Measurements from ENCODE around the gene FNDC11.
"Not testable (repeated sequence)": the region's sequence is repeated elsewhere in the genome, so short reads cannot be mapped to it uniquely, and the experiment has no call there.

FNDC11 gene

DNA sequence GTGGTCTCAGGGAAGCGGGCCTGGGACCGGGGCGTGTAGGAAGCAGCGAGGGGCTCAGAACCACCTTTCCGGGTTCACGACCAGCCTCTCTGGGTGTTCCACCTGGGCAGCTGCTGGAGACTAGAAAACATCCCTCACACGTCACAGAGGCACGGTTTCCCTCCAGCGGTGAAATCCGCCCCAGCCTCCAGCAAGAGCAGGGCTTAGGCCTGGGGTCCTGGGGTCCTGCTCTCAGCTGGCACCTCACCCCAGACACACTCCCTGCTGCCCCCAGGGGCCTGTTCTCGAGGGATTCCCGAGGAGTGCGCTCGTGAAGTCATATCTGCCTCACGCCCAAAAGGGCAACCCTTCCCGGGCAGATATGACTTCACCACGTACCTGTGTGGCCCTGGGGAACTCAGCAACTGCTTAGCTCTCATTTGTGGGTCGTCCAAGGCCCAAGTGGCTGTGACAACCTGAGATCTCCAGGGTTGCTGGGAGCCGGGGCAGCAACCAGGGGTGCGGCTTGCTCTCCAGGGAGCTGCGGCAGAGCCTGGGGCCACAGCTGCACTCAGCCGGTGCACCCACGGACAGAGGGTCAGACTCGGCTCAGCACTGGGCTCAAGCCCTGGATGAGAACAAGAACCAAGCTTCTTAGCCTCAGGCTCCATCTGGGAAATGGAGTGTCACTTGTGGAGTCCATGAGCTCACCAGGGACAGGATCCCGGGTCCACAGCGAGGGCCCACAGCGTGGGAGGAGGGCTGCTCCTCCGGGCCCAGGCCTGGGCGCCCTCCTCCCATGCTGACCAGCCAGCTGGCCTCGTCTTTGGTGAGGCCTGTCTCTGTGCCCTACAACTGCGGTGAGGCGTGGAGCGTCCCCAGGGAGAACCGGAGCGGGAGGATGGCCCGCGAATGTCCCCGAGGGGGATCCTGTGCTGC is 661 bp downstream of the FNDC11 start:
- DNase-seq, result no peak

- no peak for DNase-seq
Observed at GRCh38 chr20:63555661-63556381, 1.9 kb downstream of the FNDC11 start.

GRCh38 chr20:63556873-63557478 is 3.0 kb downstream of the FNDC11 start:
- DNase-seq, result no peak

DNA sequence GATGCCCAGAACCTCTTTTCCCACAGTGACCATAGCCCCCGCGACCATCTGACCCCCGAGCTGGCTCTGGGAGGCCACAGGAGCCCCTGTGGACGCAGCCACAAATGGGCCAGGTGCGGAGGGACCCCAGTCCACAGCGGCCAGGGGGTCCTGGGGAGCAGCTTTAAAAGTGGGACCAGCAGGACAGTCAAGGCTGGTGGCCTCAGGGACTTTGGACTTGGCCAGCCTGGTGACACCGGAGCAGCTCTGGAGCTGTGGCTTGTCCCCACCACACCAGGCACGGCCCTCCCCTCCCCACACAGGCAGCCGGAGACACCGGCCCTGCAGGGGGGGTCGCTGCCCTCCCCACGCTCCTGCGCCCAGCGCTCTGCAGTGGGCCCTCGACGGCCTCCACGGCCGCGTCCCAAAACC is 3.5 kb downstream of the FNDC11 start:
- no peak for DNase-seq

DNA sequence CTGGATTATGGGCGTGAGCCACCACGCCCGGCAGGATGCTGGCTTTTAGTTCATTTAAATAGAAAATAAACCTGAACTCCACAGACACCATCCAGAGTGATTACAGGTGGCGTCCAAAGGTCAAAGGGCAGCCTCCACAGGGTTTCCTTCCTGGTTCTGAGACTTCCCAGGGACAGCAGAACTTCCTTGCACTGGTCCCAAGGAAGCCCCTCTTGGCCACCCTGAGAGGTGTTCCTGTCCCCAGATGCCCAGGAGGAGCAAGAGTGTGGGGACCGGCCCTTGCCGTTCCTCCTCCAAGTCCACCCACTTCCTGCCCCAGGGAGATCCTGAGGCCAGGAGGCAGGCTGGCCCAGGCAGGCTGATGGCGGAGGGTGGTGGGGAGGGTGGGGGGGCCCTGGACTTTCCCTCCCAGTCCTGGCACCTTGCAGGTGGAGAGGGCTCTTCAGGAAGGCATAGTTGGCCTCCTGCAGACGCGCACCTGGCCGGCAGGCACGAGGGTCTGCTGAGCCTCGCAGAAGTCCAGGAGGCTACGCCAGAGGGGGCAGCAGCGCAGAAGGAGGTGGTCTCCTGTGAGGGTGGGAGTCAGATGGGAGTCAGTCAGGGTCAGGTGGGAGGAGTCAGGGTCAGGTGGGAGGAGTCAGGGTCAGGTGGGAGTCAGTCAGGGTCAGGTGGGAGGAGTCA is 5.0 kb downstream of the FNDC11 start:
- DNase-seq, result no peak

- not testable (repeated sequence) for DNase-seq
Observed at GRCh38 chr20:63559485-63560332, 5.8 kb downstream of the FNDC11 start.

- DNase-seq, result no peak
Observed at GRCh38 chr20:63560333-63560805, 6.4 kb downstream of the FNDC11 start.

- DNase-seq, result no peak
Observed at GRCh38 chr20:63560856-63561609, 7.1 kb downstream of the FNDC11 start.

DNA sequence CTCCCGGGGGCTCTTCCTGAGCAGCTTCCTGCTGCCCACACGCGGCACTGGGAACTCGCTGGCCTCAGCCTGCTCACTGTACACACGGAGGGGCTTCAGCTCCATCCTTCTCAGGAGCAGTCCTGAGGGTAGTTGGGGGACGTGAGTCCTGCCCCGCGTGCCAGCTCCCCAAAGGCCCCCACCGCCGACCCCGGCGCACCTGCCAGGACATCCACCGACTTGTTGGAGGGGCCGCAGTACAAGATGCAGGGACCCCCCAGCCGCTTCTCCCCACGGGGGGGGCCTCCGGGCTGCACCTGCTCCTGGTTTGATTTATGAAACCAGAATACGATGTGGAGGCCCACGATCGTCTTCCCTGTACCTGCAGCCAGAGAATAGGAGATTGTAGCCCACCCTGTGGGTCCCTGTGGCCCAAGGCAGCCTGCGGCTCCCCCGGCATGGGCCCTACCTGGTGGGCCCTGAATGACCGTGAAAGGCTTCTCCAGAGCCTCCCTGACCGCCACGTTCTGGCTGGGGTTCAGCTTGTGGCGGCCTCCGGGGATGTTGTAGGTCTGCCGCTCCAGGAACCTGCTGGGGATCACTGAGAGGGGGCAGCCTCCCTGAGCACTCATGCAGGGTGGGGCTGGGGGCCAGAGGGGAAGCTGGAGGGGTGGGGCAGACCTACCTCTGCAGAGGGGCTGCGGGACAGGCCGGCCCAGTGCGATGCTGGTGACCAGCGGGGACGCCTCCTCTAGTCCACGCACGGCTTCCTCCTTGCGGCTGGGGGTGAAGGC is 7.9 kb downstream of the FNDC11 start:
- DNase-seq, result no peak

DNA sequence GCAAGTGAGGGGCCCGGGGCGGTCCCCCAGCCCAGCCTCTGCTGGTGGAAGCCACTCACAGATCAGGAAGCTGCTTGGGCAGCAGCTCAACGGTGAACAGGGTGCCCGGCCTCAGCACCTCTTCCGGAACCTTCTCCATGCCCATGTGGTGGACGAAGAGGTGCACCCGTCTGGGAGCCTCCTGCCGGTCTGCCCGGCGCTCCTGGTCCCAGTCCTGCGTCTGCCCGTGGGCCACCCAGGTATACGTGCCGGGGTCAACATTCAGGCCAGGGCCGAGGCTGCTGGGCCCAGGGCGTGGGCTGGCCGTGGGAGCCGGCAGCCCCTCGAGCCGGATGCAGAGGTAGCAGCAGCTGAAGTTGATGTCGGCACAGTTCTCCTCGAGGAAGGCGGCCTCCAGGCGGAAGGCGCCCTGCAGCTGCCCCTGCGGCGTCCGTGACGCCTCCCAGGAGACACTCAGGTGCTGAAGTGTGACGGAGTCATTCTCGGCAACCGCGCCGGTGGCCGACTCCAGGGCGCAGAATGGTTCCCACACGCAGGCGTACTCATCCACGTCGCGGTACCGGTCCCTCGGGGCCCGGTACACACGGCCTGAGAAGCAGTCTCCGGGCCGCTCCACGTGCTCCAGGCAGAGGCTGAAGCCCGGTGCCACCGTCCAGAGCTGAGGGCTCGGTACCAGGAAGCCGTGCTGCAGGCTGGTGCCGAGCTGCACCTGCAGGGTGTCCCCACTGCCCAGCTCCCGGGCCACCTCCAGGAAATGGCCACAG is 8.7 kb downstream of the FNDC11 start:
- no peak for DNase-seq

DNA sequence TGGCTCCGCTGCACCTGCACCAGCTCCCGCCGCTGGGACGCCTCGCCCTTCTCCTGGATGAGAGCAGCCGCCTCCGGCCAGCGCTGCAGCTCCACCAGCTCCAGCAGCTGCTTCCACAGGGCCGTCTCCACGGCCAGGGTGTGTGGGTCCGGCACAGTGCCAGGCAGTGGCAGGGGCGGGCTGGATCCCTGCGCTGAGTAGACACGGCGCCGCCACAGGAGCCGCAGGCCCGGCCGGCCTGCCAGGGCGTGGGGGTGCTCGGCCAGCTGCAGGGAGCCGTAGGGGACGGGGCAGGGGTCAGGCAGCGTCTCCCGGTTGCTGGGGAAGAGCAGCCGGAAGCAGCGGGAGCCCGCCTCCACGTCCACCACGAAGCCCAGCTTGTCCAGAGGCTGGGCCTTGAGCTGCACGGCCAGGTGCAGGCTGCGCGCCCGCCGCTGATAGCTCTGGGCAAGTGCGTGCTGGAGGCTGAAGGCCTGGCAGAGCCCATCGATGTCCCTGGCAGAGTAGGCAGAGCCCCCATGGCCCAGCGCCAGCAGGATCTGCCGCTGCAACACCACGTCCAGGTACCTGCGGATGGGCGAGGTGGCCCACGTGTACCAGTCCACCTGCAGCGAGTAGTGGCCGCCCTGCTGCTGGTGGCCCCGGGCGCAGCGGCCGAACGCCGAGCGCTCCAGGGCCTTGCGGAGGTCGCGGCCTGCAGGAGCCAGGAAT is 9.4 kb downstream of the FNDC11 start:
- DNase-seq, result no peak

DNA sequence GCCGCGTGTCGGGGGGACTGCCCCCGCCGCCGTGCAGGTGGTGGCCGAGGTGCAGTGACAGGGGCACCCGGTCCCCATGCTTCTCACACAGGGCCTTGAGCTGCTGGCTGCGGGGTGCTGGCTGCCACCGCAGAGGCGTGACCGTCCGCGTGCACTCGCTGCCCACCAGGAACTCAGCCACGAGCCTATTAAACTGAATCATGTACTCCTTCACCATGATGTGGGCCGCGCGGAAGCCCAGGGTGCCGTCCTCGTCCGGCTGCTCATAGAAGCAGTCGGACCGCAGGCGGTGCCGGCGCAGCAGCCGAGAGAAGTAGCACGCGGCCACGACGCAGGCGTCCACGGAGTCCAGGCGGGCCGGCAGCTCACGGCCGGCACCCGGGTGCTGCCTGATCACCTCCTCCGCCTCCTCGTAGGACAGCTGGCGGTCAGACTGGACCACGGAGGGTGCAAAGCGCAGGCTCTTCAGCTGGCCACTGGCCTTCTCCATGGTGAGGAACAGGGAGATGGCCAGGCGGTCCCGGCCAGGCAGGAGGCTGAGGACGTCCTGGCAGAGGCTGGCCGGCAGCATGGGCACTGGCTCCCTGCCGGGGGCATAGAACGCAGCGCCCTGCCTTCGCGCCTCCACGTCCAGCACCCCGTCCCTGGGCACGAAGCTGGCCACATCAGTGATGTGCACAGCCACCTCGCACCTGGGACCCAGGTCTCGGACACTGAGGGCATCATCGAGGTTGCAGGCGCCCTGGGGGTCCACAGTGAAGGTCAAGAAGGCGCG is 10.3 kb downstream of the FNDC11 start:
- no peak for DNase-seq

DNA sequence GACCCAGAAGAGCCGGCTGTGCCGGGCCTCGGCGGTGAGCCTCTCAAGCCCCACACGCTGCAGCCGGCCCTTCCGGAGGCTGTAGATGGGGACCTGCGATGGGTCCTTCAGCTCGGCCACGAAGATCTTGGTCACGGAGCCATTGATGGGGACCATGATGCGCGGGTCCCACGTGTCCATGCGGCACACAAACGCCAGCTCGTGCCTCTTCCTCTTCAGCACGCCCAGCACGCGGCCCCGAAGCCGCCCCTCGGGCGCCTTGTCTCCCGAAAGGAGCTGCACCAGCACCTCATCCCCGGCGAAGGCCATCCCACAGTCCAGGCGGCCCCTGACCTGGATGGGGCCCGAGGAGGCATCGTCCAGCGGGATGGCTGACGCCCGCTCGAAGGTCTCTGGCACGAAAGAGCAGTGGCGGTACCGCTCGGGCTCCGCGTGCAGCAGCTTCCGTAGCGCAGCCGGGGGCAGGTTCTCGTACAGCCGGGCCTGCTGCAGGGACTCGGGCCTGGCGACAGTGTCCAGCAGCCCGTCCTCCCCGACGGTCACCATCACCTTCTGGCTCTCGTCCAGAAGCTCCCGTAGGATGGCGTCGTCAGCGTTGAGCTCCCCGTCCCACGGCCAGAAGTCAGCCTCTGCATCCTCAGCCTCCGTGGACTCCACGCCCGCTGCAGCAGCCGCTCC is 11.2 kb downstream of the FNDC11 start:
- no peak for DNase-seq

GRCh38 chr20:63565699-63566335 is 11.9 kb downstream of the FNDC11 start:
- DNase-seq, result no peak

GRCh38 chr20:63566395-63567135 is 12.6 kb downstream of the FNDC11 start:
- no peak for DNase-seq

DNA sequence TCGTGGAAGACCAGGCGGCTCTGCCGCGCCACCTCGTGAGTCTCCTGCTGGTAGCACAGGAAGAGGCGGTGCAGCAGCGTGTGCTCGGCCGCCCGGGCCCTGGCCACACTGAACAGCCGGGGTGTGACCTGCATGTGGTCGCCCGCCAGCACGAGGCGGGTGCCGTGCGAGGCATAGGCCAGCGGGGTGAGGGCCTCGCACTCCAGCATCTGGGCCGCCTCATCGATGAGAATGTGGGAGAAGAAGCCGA is 13.1 kb downstream of the FNDC11 start:
- no peak for DNase-seq

Measured in central memory CD4-positive, alpha-beta T cell (primary cell).